K562 treated with DMSO at 1 percent for 24 hours (cell line): ENCODE results near the gene NOP58. TPM values are rescaled to one million over a fixed set of nuclear protein-coding genes. Genes with fewer than 3 reads are reported as not detected.

Experiments used
- total RNA-seq: library from RNA; unstranded; fragments of 300-600 nt; gene quantifications from 2 replicates; pipeline ENCODE4 v1.2.3, GENCODE V29; 2022; ENCODE audit warnings: low read depth; ENCODE audit not compliant: insufficient read depth

The NOP58 gene, protein sequence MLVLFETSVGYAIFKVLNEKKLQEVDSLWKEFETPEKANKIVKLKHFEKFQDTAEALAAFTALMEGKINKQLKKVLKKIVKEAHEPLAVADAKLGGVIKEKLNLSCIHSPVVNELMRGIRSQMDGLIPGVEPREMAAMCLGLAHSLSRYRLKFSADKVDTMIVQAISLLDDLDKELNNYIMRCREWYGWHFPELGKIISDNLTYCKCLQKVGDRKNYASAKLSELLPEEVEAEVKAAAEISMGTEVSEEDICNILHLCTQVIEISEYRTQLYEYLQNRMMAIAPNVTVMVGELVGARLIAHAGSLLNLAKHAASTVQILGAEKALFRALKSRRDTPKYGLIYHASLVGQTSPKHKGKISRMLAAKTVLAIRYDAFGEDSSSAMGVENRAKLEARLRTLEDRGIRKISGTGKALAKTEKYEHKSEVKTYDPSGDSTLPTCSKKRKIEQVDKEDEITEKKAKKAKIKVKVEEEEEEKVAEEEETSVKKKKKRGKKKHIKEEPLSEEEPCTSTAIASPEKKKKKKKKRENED
- total RNA-seq = 45.9 and 46.2 TPM in 2 replicates

GRCh38 chr2:202265467-202266277 is at the start of gene NOP58:
Gene NOP58 (plus strand): TSS chr2:202265763. CDS start chr2:202265942, 179 bp downstream.

DNA sequence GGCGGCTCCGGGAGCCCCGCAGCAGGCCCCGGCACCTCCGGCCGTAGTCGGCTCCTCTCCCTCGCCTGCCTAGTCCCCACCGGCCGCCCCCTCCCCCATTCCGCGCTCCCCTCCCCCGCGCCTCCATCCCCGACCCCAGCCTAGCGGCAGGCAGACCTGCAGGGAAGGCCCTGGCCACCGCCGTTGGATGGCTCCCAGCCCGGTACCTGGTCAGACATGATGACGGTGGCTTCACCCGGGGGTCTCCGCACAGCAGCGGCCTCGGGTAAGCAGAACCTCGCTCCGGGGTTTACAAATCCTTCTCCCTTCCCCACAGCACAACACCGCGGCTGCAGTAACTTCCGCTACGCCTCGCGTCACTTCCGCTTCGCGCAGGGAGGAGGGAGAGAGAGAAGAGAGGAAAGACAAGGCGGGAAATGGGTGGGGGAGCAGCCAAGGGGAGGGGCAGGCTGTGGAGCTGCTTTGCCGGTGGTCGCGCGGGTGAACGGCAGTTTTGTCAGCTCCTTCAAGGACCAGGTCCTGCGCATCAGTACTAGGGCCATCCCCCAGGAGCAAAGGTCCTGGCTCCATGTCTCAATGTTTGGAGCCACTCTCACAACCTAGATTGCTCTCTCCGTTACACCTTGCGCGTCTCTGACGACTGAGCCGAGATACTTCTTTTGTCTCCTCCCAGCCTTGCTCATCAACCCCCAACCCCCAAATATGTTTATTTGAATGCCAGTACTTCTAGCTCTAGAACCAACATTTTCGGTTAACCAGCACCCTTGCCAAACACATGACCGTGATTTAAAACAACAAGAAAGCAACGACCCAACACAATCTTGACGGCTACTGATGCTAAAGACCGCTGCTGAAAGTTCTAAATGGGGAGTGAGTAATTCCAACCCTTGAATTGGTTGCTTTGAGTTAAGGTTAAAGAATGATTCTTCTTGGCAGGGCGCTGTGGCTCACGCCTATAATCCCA is 27.0 kb upstream of the NOP58 start, which contains the start of gene SUMO1:
Gene SUMO1, minus strand, starts transcription at position 364 of the 964 bp plus-strand sequence. Its CDS starts 146 bp downstream, at position 218.

Other genes with a start within 250 kb of the NOP58 start
- gene FZD7, start 231.9 kb upstream of the NOP58 start, total RNA-seq = 8.7 and 9.6 TPM in 2 replicates
- gene KIAA2012, start 192.5 kb upstream of the NOP58 start, total RNA-seq = not detected in 2 replicates
- gene SUMO1, start 27.2 kb upstream of the NOP58 start, total RNA-seq = 33.8 and 45.6 TPM in 2 replicates
- gene BMPR2, start 110.6 kb downstream of the NOP58 start, total RNA-seq = 4.1 and 4.3 TPM in 2 replicates